Measurements from ENCODE around the gene DNHD1.

Gene DNHD1, protein sequence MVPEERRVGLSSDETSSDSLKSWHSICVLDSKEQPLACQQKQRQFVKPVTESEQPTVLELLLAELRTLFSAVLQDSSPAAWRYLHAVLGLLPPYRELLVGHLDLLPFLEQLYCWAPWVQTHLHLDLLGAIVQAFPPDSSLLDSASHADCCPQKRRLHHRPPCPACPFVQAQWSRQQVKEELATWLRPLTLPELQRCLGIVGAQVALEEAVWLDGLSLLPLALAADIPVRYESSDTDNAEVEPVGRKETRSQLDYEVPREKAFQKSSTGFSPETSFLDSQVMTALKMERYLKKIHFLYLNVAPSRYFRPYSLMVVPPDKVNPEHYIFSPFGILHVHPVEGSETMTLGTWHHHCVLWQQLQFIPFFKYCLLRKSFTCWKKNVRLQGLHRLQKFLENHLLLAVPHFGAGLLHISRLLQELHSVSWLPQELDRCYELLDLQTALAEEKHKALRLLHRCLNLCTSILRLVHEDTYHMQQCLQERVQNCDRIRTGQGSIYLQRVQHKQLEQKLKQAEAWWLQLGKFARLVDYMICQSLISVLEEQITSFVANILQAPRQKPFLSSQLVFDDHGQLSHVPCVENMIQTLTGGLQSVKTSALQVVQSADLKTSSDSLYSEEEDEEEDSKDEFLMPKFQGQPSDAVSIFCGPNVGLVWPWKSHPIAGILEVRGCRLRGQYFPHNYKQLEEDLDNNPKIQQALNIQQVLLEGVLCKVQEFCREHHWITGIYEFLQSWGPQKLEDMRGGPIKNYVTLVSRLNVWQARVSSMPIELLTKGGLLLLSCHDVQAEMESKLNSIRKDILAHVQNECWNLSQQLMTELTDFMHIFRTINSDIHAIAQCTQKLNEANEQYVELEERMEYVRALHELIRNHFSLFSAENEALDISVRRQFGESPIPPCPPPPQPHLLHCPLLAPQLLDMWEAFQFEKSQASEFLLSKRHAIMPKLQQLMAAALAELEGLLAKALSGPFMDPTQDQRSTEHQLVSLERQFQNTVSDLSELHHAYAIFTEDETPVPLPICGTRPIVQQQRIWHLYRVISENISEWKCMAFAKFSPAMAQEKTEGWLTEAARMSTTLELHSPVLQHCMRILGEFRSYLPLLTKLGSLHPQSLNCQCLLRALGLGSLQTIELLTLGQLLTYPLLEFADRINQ (N-terminal part only)

DNA sequence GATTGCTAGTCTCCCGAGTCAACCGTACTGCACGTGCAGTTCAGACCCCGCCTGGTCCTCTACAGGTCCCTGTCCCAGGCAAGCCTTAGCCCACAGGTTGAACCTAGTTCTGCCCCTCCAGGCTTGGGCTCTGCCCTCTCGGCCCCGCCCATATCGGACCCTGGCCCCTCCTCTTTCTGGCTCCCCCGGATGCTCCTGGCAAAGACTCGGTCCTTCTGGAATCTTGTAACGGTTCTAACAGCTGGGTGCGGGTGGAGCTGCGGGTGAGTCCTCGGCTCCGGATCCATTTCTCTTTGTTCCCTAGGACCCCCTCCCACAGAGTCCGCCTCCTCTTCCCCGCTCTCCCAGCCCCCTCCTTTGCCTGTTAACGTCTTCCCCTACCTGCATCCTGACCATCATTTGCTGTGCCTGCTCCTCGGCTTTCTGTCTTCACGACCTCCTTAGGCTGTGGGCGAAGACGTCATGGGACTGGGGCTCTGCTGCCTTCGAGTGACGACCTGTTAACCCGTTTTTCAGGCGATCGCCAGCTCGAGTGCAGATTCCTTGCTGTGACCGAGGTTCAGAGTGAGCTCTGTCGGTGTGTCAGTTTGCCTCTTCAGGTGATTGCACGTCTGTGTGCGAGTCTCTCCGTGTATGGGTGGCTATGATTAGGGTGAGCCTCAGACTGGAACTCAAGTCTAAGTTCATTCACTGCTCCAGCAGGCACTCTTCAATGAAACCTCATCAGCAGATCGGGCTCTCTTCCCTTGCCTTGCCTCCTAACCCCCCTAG lies at the start of gene DNHD1:
TSS of gene DNHD1 (plus strand) at position 212 of the 771 bp plus-strand sequence. CDS start 936 bp downstream, outside the sequence.
- no peak for DNase-seq (ENCODE audit: low read depth in 3 of 3)

DNA sequence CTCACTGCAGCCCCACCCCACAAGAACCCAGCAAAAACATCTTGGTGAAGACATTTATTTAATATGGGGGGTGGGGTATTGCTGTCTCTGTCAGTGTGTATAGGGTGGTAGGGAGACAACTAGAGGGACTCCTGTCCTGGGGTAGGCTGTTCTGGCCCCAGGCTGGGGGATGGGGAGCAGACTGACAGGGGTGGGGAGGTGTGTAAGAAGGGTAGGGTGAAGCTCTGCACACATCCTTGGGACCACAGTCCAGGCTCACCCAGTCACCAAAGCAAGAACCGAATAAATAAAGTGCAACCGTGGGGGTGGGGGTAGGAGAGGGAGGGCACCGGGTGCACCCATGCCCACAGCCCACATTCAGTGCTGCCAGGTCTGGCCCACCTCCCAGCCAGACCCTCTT lies 48.5 kb upstream of the DNHD1 start:
- DNase-seq (ENCODE audit: low read depth in 3 of 3), result no peak

DNA sequence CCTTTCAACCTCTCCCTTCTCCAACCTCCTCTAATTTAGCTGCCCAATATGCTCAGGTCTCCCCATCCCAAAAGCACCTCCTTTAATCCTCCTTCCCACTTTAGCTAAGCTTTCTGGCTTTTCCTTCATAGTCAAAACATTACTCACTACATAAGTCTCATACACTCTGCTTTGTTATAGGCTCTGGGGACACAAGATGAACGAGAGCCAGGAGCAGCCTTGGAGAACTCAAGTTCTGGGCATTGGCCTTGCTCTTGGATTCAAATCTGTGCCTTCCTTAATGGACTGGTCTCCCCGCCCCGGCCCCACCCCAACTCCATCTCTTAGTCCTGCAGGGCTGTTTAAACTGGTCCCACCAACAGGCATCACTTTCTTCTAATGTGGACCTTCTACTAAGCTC lies 44.9 kb upstream of the DNHD1 start:
- no peak for DNase-seq (ENCODE audit: low read depth in 3 of 3)

DNA sequence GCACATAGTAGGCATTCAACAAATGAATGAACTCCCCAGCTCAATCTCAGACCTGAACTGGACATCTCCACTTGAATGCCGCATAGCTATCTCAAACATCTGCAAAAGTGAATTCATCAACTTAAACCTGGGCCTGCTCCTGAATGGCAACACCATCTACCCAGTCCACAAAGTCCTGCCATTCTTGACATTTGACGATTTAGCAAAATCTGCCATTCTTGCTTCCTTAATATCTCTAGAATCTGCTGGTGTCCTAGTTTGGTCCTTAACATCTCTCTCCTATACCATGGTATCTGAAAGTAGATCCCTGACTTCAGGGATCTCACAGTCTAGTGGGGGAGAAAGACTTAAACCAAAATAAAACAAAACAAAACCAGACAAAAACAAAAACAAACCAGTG lies 43.9 kb upstream of the DNHD1 start:
- DNase-seq (ENCODE audit: low read depth in 3 of 3), result no peak

DNA sequence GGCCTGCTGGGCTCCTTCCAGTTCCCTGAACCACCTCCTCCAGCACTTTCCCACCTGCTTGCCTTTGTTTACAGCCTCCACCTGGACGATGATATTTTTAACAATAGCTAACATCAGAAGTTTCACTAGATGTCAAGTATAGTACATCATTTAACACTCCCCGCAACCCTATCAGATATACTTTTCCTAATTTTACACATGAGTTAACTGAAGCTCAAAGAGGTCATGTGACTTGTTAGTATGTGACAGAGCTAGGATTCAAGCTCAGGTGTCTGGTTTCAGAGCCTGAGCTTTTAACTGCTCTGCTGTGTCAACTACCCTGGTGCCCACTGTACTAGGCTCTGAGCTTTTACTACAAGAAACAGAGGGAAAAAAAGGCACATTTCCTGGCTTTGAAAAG lies 42.0 kb upstream of the DNHD1 start:
- no peak for DNase-seq (ENCODE audit: low read depth in 3 of 3)

DNA sequence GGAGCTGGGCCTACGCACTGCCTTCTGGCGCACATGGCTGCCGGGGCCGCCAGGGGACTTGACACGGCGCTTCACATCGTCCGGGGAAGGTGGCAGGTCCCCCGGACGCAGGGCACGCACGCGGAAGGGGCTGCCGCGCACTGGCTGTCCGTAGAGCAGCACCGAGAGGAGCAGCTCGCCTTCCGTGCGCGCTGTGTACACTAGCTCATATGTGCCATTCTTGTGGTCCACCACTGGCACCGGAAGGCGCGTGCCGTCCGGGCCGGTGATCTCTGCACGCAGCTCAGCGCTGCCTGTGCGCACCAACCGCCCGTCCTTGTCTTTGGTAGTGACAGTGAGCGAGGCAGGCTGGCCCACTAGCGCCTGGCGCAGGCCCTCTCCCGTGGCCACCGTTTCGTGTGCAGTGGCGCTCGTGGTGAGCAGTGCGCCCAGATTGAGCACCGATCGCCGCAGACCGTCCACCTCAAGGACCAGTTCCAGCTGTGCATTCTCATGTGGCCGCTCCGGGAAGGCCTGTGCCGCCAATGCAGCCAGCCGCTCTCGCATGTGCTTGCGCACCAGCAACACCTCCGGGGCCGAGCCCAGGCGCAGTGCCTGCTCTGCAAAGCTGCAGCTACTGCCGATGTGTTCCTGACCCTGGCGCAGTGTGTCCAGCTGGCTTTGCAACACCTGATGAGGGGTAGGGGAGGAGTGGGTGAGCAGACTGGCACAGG lies 40.6 kb upstream of the DNHD1 start:
- DNase-seq (ENCODE audit: low read depth in 3 of 3), result no peak

DNA sequence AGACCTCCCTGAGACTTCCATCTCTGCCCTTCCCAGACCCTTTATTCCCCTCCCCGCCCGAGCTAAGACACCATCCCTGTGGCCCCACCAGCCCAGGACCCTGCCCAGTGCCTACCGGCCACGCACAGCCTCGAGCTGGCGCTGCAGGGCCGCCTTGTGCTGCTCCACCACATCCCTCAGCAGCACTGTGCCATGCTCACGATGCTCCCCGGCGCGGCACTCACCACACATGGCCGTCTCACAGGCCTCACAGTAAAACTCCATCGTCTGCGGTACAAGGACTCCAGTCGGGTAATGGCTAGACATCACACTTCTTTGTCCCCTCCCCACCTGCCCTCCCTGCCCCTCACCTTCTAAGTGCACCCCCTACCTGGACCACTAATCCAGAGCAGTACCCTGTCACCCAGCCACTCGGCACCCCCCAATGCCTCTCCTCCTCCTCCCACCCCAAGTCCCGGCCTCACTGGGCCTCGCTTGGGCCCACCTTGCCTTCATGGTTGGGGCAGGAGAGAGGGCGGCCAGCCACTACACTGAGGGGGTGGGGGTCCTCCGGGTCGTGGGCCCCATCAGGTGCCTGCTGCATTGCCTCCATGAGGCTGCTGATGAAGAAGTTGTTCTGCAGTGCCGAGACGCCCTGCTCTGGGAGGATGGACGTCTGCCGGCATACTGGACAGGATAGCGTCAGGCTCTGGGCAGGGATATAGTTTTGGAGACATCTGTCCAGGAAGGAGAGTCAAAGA lies 39.3 kb upstream of the DNHD1 start:
- no peak for DNase-seq (ENCODE audit: low read depth in 3 of 3)

DNA sequence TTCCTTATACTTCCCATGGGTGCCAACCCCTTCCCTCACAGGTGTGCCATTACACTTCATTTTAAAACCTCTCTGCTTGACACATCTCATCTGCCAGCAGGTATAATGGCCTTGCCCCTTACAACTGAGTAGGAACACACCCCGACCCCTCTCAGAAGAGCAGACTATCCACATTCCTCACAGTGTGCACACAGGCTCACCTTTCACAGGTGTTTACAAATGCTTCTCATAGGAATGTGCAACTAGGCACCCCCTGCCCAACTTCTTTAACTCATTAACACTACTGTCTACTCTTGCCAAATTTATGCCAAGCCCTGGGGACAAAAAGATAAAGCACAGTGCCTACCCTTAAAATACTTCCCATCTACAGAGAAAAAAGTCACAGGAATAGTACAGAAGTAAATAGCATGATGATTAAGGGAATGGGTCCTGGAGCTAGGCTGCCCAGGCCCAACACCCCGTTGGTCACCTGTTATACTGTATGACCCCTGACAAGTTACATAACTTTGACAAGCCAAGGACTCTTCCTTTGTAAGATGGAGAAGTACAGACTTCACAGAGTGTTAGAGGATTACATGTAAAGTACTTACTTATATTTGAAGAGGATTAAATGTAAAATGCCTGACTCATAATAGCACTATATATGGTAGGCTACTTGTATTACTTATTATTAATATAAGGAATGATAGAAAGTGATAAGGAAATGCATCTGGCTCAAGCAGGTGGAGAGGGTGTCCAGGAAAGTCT lies 38.6 kb upstream of the DNHD1 start:
- DNase-seq (ENCODE audit: low read depth in 3 of 3), result no peak

DNA sequence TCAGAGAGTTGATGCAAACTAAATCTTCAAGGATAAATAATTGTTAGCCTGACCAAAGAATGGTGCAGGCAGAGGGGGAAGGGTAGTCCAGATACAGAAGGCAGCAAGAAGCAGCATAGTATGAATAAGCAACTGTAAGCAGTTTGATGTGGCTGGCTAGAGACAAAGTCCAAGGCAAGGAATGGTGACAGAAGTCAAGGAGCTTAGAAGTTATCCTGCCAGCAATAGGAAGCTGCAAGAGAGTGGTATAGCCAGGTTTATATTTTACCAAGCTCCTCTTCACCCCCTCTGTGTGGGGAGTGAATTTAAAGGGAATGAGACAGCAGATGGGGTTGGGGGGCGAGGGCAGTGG lies 38.0 kb upstream of the DNHD1 start:
- no peak for DNase-seq (ENCODE audit: low read depth in 3 of 3)

DNA sequence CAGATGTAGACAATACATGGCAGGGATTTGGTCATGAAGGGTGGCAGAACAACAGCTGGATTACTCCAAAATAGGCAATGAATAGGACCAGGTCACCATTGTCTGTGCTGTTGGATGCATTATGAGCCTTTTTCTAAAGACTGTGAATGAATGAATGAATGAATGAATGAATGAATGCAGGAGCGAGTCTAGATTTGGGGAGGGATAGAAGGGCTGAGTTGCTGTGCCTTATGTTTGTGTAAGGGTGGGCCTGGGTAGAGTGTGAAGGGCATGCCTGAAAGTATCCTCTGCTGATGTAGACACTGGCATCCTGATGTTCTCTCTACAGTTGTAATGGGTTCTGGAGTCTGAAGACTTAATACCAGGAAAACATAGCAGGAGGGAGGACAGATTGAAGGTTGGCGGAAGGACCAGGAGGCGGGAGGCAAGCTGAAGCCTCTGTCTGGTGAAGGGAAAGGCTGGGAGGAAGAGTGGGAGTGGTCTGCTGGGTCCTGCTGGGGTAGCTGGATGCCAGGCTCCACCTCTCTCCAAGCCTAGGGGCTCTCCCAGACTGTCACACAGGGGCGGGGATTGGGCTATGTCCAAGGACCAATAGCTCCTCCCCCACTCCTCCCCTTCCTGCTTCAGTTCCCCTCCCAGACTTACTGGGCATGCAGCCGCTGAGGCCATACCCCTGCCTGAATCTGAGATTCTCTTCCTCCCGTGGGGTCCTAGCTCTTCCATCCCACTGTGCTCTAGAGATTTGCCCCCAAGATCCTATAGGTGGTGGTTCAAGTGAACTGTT lies 28.2 kb upstream of the DNHD1 start:
- no peak for DNase-seq (ENCODE audit: low read depth in 3 of 3)

DNA sequence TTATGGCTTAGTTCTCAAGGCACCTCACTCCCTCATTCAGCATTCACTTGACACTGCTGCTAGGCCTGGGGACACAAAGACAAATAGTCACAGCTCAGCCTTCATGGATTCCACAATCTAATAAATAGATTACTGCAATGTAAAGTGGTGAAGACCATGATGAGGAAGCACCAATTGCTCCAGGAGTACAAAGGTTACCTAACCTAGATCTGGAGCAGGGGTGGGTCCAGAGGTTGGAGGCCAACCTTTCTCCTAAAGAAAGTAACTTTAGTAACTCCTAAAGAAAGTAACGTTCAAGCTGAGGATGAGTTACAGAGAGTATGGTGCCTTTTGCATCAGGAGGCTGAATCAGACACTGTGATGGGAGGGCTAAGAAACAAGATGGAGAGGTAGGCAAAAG lies 27.5 kb upstream of the DNHD1 start:
- DNase-seq (ENCODE audit: low read depth in 3 of 3), result no peak

DNA sequence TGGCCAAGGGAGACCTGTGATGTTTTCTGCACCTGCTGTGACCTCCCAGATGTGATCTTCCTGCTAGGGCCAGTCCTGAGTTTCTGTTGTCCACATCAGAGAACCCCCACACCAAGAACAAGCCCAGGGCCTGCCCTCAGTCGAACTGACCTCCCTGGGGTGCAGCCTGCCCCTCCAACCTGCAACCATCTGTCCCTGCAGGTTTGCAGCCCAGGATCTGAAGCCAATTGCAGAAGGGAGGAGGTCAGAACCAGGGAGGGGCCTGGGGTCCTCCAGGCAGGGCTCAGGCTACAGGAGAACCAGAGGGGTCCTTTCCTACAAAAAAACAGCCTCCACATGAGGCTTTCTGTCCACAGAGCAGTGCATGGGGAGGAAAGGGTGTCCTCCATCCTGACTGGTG lies 24.1 kb upstream of the DNHD1 start:
- no peak for DNase-seq (ENCODE audit: low read depth in 3 of 3)

DNA sequence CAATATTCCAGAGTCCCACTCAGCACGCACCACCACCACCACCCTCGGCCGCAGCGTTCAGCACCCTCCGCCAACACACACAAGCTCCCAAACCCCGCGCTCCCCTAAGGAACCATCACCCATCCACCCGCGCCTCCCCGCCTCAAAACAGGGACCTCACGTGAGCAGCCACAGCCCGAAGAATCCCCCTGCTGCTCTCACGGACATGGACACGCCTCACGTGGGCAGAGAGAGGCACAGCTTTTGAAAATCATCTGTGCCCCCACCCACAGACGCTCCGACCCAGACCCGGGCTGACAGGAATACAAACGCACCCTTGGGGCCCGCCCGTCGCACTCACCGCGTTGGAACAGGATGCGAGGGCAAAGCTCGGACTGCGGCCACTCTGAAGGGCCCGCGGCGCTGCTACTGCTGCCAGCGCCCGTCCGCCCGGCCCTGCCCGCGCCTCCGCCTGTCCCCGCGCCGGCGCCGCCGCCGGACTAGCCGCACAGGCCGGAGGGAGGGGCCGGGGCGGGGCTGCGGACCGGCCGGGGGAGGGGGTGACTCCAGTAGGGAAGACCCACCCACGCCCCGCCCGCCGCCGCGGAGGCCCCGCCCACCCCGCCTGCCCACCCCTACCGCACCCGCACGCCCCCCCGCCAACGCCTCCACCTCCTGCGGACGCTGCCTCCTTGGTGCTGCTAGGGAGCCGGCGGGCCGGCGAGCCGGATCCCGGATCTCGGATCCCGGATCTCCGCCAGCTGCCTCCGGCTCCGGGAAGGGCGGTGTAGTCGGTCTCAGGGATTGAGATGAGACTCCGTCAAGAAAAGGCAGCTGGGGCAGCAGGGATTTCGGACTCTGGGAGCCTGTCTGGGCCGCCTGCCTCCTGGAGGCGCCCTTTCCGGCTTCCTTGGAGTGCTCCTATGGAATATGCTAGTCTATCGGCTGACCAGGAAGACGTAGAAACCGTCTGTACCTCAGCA lies 23.3 kb upstream of the DNHD1 start, which contains the start of gene TRIM3:
TSS of gene TRIM3 (minus strand) at position 491 of the 962 bp plus-strand sequence. CDS start 8,246 bp downstream, outside the sequence.
- peak in 2 of 3 donors; percentile 33 to 50 for DNase-seq (ENCODE audit: low read depth in 3 of 3)

DNA sequence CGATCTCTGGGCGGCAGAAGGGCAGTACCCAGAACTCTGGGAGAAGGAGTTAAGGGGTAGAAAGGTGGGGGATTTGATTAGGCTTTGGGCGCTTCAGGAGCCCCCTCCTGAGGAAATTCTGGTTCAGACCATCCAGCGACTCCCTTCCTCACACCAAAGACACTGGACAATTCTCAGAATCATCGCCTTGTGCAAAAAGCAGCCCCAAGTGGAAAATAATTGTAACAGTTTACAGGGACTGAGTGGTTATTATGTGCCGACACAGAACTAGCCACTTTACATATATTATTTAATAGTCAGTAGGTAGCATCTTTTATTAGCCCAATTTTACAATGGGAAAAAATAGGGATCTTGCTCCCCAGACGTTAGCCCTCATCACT lies 22.7 kb upstream of the DNHD1 start:
- no peak for DNase-seq (ENCODE audit: low read depth in 3 of 3)

DNA sequence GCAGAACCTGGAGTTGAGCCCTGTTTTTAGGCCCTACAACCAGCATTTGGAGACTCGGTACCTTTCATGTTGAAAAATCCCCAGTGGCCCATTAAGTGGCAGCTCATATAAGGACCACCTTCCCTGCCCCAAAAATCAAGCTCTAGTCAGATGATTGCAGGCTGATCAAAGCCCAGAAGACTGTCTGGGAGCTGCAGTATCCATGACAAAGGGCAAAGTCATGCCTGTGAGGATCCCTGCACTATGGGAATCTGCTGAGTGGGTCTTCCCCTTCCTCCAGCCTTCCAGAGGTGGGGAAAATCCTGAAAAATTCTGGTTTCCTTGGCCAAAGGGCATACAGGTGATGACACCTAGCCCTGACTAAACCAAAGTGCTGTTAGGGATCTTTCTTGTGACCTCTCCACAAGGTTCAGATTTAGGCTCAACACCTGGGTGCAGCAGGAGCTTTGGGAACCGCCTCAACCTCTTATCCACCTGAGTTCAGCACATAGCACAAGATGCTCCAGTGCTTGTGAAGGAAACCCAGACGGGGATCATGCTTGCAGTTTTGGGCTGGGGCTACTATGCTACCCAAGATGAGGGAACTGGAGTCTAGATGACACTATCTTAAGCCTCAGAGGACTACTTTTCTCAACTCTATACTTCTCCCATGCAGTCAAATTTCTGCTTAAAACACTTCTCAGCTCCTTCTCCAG lies 22.1 kb upstream of the DNHD1 start:
- no peak for DNase-seq (ENCODE audit: low read depth in 3 of 3)

DNA sequence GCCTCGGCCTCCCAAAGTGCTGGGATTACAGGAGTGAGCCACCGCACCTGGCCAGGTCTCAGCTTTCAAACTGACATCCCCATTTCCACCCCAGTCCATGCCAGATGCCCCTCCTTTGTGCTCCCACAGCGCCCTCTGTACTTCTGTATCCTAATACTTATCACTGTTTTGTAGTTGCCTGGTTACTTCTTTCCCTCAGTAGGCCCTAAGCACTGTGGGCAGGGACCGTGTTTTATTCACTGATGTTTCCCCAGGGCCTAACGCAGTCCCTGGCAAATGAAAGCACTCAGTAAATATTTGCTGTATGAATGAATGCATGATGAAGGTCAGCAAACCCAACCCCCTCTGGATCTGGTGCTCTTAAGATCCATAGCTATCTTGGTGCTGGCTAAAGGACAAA lies 21.1 kb upstream of the DNHD1 start:
- DNase-seq (ENCODE audit: low read depth in 3 of 3), result no peak

DNA sequence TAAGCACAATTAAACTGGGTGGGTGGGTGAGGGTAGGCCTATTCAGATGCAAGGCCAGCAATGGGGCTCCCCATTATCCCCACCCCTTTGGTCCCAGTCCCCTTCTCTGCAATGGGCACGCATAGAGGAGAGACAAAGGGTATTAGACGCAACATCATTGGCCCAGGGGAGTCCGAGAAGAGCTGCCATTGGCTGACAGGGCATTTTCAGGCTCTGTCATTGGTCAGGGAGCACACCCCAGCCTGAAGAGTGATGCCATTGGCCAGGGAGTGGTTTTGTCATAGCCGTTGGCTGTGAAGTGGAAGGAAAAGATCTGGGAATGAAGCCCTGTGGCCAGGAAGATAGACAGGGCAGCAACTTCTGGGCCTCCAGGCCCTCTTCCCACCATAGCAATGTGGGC lies 20.5 kb upstream of the DNHD1 start:
- no peak for DNase-seq (ENCODE audit: low read depth in 3 of 3)

Measured in stimulated activated CD4-positive, alpha-beta T cell treated with anti-CD3 and anti-CD28 coated beads, TNF-alpha, amount 100 ng/mL, for 48 hours (primary cell).